GM18526 (cell line): ENCODE data around the gene PPT1.

Source experiments
- POLR2A ChIP-seq: IDR thresholded peaks from 3 replicates; pipeline ENCODE4 v1.6.1; 2011; ENCODE audit not compliant: insufficient read length; ENCODE audit errors: extremely low read depth

PPT1 gene

DNA sequence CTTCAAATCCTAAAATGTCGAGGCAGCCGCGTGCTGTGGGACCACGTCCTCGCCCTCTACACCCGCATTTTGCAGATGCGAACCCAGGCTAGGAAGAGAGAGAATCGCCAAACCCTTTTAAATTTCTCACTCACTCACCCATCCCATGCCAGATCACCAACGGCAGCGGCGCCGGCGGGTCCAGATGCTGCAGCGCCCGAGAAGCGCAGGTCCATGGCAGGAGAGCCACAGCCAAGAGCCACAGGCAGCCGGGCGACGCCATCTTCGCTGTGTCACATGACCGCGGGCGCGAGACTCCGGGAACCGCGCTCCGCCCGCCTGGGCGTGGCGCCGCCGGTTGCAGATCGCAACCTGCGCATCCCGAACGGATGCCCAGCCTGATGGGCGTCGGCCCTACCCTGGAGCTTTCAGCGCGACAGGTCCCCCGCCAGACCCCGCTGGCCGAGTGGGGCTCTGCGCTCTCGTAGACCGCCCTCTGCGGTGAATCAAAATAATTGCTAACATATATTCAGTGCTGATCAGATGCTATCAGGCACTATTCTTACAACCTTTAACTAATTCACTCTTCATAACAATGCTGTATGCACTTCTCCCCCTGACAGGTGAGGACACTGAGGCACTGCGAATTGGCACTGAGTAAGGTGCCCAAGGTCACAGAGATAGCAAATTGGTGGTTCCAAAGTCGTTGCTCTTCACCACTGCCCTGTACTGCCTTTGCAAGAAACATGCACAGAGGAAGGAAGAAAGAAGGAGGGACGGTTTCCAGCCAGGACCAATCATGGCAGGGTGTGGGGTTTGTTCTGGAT, at the start of gene PPT1:
TSS of gene PPT1 (minus strand) at position 276 of the 806 bp plus-strand sequence. CDS start at position 262, 14 bp downstream.
- TF ChIP-seq POLR2A, result peak; percentile 84

DNA sequence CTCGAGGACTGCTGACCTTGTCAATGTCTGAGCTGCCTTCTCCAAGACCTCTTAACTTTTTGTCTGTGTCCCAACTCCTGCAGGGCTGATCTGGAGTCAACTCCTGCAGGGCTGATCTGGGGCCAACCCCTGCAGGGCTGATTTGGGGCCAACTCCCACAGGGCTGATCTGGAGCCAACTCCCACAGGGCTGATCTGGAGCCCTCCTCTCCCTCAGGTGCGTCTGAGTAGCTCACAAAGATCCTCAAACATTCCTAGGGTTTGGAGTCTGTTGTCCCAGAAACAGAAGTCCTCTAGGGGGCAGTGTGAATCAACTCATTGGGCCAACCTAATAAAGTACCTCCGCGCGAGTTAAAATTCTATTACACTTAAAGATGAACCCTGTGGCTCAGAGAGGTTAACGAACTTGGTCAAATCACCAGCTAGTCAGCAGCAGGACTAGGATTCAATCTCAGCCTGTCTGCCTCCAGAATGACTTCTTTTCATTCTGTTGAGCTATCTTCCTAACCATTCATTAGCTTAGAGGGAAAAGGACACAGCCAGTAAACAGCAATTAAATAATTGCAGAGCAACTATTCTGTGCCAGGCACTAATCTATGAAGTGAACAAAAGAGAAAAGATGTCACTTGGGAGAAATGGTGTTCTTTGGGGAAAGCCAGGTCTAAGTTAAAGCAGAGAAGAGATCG, 47.0 kb upstream of the PPT1 start:
- TF ChIP-seq POLR2A, result no peak

GRCh38 chr1:40141878-40142535, 45.0 kb upstream of the PPT1 start:
- no peak for TF ChIP-seq POLR2A

DNA sequence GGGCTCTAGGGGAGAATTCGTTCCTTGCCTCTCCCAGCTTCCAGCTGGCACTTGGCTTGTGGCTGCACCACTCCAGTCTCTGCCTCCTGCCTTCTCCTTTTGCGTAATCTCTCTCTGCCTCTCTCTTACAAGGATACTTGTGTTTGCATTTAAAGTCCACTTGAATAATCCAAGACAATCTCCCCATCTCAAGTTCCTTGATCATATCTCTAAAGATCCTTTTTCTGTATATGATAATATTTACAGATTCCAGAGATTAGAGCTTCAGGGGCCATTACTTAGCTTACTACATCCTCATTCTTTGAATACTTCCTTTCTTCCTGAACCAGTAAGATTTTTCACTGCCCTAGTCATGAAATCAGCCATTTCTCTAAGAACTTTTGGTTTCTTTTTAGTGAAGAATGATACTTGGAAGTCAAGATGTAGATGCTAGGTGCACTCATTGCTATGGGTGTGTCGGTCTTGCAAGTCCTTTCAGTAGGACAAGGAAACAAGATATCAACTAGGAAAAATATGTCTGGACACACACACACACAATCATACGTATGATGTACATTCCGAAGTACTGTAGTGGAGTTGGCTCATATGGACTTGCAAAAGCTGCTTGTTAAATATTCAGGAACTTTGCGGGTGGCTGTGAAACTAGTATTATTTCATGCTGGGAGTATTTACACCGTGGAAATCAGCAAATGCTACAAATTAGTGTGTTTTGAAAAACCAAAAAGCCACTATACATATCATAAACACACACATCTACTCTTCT, 43.3 kb upstream of the PPT1 start:
- TF ChIP-seq POLR2A, result no peak

GRCh38 chr1:40133839-40134238, 36.8 kb upstream of the PPT1 start:
- no peak for TF ChIP-seq POLR2A

DNA sequence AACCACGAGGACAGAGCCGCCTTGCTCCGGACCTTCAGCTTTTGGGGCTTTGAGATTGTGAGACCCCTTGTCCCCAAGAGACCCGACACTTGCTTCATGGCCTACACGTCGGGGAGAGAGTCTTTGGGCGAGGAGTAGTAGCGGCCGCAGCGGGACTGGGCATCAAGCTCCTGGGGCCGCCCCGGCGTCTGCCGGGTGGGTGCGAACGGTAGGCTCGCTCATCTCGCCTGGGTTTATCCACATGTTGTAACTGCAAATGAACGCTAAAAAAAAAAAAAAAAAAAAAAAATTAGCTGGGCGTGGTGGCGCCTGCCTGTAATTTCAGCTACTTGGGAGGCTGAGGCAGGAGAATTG, 36.2 kb upstream of the PPT1 start:
- TF ChIP-seq POLR2A, result no peak

DNA sequence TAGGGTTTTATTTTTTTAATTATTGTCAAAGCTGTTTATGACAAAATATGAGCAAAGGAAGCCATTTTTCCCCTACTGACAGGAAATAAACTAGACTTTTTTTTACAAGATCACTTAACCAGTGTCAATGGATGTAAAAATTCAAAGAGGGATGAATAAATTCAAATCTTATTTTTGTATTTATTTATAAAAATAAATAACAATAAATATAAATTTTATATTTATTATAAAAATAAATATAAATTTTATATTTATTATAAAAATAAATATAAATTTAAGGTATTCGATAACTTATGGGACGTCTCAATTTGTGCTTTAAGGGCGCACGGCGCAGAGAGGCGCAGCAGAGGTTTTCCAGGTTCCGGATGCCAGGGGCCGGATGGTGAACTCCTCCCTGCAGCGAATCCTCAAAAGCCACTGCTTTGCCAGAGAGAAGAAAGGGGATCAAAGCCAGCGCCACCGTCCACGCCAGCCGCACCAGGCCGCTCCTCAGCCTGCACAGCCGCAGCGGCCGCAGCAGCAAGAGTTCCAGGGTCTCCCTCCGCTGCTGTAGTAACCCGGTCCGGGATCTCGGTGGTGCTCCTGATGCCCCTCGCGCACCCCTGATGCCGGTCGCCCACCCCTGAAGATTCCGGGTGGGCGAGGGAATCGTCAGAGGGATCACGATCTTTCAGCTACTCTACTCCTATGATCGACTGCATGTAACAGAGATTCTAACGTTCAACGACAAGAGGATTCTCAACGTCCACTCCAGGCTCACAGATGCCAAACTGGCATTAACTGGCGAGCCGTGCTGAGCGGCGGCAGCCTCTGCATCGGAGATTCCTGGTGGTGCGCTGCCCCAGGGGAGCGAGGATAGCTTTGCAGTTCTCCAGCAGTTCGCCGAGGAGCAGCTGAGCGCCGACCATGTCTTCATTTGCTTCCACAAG, 35.6 kb upstream of the PPT1 start:
- no peak for TF ChIP-seq POLR2A

- TF ChIP-seq POLR2A, result no peak
These were observed 33.8 kb upstream of the PPT1 start for GRCh38 chr1:40130892-40131291.

GRCh38 chr1:40122855-40123254, 25.8 kb upstream of the PPT1 start:
- TF ChIP-seq POLR2A, result no peak

- no peak for TF ChIP-seq POLR2A
These were observed 23.1 kb upstream of the PPT1 start for GRCh38 chr1:40120128-40120527.

GRCh38 chr1:40114400-40114799, 17.3 kb upstream of the PPT1 start:
- no peak for TF ChIP-seq POLR2A

- TF ChIP-seq POLR2A, result no peak
These were observed 13.3 kb upstream of the PPT1 start for GRCh38 chr1:40110389-40110788.

DNA sequence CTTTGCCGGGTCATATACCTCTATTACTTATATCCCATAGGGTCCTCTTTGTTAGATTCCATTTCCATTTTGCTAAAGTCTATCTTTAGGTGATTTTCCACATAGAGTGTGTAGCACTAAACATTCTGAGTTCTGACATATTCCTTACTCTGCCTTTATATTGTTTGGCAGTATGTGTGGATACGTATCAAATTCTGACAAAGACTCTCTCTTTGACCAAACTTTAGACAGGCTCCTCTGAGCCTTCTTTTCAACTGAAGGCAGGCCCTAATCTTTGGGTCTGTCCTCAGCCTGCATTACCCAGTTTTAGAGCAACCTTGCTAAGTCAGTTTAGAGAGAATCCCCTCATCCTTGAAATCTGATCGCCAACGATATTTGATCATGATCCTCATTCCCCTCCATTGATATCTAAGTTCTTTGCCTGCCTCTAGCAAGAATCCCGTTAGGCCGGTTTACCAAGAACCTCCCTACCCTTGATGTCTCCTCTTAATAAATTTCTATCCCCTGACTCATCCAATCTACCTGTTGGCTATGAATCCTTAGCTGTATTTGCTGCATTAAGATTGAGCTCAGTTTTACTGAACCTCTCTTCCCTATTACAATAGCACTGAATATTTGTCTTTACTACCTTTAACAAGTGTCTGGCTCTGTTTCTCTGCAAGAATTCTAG, 10.4 kb upstream of the PPT1 start:
- no peak for TF ChIP-seq POLR2A

DNA sequence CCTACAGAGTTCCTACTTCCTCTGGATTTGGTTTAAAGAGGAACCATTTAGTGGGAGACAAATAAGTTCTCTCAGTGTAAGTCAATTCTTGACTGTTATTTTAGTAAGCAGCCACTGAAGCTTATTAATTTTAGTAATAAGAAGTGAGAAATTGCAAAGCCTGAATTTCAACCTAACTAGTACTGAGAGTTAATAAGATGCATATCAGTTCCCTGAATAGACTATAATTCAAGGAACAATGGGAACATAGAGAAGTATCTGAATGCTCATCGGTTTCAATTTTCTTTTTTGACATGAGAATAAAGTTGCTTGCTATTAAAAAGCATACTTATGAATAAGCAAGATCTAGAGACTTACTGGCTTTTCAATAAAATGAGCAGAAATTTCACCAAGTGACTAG, 8.0 kb upstream of the PPT1 start:
- TF ChIP-seq POLR2A, result no peak
